GM21447 (cell line): ENCODE measurements around the gene DHCR24.

Experiments
- ATAC-seq: cut with Tn5 transposase; IDR thresholded peaks from one replicate; pipeline ENCODE4 v1.9.1; 2021; ENCODE audit not compliant: unreplicated experiment

Gene DHCR24

GRCh38 chr1:54818461-54819194 is 68.4 kb downstream of the DHCR24 start:
- ATAC-seq: no peak

GRCh38 chr1:54816951-54817350 is 70.0 kb downstream of the DHCR24 start:
- ATAC-seq: no peak

- ATAC-seq: no peak
Observed at GRCh38 chr1:54816130-54816529, 70.9 kb downstream of the DHCR24 start.

DNA sequence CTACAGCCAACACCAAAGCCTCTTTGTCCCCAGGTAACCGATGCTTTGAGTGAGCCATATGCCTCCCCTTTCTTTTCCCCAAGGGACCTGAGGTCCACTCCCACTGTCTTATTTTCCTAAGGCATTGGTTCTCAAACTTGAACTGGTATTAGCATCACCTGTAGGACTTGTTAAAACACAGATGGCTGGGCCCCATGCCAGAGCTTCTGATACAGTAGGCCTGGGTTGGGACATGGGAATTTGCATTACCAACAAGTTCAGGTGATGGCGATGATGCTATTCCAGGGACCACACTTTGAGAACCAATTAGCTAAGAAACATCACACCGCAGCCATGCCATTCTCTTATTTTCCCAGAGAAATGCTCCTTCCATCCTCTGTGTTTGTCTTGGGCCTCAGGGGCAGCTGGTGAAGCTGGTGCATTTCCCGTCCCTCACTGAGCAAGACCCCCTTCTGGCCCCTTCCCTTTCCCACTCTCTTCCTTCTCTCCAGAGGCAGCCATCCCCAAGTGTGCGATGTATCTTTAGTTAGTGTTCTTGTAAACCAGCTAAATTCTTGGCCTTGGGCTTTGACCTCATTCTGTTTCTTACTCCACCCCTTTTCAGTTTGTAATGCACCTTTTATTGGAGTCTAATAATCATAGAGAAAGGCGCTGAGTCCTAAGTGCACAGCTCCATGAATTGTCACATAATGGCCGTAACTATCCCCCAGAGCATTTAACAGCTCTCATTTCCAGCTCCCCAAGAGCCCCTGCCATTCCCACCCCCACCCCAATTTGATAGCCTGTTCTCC is 71.7 kb downstream of the DHCR24 start:
- no peak for ATAC-seq

- ATAC-seq: no peak
Observed at GRCh38 chr1:54814571-54814970, 72.4 kb downstream of the DHCR24 start.

GRCh38 chr1:54814126-54814498 is 72.9 kb downstream of the DHCR24 start:
- ATAC-seq: no peak

DNA sequence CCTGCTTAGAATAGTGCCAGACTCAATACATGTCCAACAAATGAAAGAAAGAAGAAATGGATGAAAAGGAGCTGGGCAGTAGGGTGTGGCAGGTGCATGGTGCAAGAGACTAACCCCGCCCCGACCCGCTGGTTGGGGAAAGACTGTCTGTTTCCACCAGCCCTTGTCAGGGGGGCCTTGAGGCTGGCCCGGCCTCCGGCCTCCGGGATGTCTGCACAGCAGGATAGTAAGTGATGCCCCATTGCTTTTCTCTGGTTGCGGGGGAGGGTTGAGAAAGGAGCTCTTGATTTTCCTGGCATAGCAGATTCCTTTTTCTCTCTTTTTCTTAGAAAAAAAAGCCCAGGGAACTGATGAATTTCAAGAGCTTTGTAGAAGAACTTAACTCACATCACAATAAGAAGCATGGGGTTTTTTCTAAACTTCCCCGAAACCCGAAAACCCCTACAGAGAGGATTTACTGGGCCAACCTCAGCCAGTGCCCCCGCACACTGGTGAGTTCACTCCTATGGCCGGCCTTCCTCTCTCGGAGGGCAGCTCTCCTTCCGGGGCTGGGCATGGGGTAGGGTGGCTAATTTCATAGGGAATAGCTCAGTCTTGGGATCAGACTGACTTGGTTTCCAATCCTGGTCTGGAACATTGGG is 73.4 kb downstream of the DHCR24 start:
- no peak for ATAC-seq

DNA sequence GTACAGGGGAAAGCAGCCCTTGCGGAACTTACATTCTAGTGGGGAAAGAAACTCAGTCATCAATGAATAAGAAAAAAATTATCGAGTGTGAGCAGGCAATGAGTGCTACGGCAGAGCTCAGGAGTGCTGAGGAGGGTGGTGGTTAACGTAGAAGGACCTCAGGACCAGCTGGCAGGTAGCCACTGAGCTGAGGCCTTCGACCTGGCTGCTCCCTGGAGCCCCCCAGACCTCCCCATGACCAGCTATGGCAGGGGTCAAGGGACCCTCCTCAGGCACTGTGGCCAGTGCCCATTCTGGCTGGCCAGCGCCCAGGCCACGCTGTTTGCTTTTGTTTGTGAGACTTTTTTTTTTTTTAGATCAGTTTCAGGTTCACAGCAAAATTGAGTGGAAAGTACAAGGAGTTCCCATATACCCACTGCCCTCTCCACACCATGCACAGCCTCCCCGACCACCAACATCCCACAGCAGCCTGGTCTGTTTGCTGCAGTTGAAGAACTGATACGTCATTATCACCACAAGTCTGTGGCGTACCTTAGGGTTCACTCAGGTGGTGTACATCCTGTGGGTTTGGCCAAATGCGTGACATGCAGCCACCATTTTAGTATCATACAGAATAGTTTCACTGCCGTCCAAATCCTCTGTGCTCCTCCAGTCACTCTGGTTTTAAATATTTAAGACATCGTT is 74.1 kb downstream of the DHCR24 start:
- ATAC-seq: no peak

DNA sequence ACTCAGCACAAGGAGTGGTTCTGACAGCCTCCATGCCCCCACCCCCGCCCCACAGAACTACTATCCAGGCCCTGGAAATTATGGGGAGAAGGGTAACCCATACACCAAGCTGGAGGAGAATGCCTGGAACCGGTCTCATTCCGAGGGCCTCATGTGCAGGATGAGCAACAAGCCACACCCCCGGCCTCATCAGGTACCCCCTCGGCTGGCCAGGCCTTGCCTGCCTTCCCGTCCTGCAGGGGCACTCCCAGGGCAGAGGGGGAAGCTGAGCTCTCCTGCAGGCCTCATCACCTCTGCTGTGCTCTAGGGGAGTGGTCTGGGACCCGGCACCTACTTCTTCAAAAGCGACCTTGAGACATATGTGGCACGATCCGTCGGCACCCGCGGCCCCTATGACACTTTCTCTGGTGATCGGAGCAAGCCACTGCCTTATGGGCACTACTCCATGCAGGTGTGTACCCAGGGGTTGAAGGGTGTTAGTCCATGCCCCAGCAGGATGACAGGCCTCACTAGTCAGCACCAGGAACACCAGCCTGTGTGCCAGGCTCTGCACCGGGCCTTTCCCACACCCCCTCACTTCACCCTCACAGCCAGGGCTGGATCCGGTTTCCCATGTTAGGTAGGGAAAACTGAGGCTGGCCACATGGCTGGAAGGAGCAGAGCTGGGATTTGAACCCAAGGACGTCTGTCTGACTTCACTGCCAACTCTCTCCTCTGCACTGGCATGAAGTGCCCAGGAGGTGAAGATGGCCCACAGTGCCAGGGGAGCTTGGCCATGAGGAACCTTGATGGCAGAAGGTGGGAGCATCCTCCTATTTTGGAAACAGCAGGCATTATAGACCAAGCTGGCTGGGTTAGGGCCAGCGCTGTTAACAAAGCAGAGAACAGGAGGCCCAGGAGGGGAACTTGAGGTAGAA is 75.0 kb downstream of the DHCR24 start:
- ATAC-seq: no peak

GRCh38 chr1:54811066-54811465 is 75.9 kb downstream of the DHCR24 start:
- no peak for ATAC-seq

GRCh38 chr1:54810153-54810942 is 76.6 kb downstream of the DHCR24 start:
- ATAC-seq: peak; percentile 66

DNA sequence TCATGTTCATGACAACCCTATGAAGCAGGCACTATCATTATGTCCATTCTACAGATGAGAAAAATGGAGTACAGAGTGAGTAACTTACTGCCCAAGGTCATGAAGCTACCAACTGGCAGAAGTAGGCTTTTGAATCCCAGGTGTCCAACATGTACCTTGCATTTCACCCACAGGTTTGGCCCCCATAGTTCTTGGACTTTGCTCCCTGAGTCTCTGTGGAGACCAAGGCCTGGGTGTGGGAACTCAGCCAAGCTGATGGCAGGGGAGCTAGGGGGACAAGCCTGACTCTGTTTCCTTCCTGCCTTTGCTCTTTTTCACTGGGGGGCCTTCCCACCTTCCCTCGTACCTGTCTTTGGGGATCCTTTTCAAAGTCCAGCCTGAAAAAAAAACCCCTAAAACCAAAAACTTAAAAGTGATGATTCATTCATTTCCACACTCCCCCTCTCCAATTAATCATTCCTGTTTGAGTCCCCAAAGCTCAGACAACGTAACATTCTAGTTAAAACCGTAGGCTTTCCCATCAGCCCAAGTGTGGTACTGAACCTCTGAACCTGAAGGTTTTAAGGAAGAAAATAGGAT is 77.4 kb downstream of the DHCR24 start:
- ATAC-seq: no peak

GRCh38 chr1:54808443-54809207 is 78.4 kb downstream of the DHCR24 start:
- ATAC-seq: no peak

GRCh38 chr1:54807756-54808155 is 79.2 kb downstream of the DHCR24 start:
- no peak for ATAC-seq

DNA sequence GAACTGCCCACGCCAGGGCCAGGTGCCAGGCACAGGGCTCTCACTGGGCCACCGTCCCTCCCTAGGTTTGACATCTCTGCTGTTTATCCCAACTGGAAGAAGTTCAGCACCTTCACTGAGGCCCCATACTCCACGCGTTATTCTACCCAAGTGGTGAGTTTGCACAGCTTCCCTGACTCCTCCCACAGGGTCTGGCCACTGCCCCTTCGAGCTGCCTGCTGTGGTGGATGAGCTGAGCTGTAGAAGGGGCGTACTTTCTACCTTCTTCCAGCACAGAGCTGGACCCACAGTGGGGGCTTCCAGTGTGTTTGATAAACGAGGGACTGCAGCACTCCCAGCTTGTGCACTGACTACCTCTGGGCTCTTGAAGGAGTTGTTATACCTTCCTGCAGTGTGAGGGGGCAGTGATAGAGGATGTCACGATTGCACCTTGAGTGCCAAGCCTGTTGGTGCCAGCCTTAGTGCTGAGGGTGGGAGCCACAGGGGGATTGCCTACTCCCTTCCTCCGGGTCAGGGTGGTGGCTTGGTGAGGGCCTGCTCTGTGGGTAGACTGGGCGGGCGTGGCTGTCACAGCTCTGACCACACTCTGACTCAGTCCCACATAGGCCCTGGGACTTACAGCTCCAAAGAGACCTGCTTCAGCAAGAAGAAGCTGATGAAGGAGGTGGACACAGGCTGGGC is 79.9 kb downstream of the DHCR24 start:
- ATAC-seq: no peak

GRCh38 chr1:54805981-54806381 is 81.0 kb downstream of the DHCR24 start:
- no peak for ATAC-seq

DNA sequence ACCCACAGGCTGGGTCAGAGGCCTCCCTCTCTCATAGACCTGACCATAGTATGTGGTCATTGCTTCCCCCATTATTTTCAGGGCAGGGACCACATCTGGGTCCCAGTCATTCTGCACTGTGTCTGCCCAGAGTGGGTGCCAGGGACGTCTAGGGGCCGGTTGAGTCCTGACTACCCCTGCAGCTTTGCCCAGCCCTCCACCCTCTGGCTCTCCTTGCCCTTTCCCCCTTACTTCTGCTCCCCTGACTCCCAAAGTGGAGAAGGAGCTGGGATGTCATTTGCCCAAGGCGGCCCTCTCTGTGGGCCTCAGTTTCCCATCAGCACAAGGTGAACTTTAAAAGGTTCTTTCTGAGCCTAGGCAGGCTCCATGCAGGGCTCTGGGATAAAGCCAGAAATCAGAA is 81.5 kb downstream of the DHCR24 start:
- no peak for ATAC-seq
